ENCODE measurements around the gene SLC3A2.
A peak's percentile ranks its signal among the peaks of the same experiment; 100 is the strongest.

The SLC3A2 gene

GRCh38 chr11:62846177-62846576 lies 34.5 kb upstream of the SLC3A2 start:
- no peak for TF ChIP-seq CTCF (IDR thresholded peaks at IDR 0.05; ENCODE audit: insufficient read depth, low read depth, low read length, missing control alignments)
- no peak for DNase-seq (ENCODE audit: low read depth)
- no peak overlapping the region for H3K4me3 ChIP-seq (ENCODE audit: low read length)

- H3K4me3 ChIP-seq (ENCODE audit: low read length), result no peak overlapping the region
- DNase-seq (ENCODE audit: low read depth), result no peak
- TF ChIP-seq CTCF (IDR thresholded peaks at IDR 0.05; ENCODE audit: insufficient read depth, low read depth, low read length, missing control alignments), result no peak
Measured at GRCh38 chr11:62847767-62848314, 32.9 kb upstream of the SLC3A2 start.

GRCh38 chr11:62850911-62851806 lies 29.5 kb upstream of the SLC3A2 start:
- TF ChIP-seq CTCF (IDR thresholded peaks at IDR 0.05; ENCODE audit: insufficient read depth, low read depth, low read length, missing control alignments), result no peak
- DNase-seq (ENCODE audit: low read depth), result no peak
- H3K4me3 ChIP-seq (ENCODE audit: low read length), result no peak overlapping the region

- no peak overlapping the region for H3K4me3 ChIP-seq (ENCODE audit: low read length)
- DNase-seq (ENCODE audit: low read depth), result no peak
- TF ChIP-seq CTCF (IDR thresholded peaks at IDR 0.05; ENCODE audit: insufficient read depth, low read depth, low read length, missing control alignments), result no peak
Measured at GRCh38 chr11:62851807-62852522, 28.7 kb upstream of the SLC3A2 start.

- TF ChIP-seq CTCF (IDR thresholded peaks at IDR 0.05; ENCODE audit: insufficient read depth, low read depth, low read length, missing control alignments), result no peak
- peak overlapping the region; percentile 98 for H3K4me3 ChIP-seq (ENCODE audit: low read length)
- no peak for DNase-seq (ENCODE audit: low read depth)
Measured at GRCh38 chr11:62852523-62853188, 28.0 kb upstream of the SLC3A2 start.

- peak overlapping the region; percentile 98 for H3K4me3 ChIP-seq (ENCODE audit: low read length)
- TF ChIP-seq CTCF (IDR thresholded peaks at IDR 0.05; ENCODE audit: insufficient read depth, low read depth, low read length, missing control alignments), result no peak
- no peak for DNase-seq (ENCODE audit: low read depth)
Measured at GRCh38 chr11:62853279-62853965, 27.3 kb upstream of the SLC3A2 start.
